Stimulated activated CD8-positive, alpha-beta memory T cell treated with anti-CD3 and anti-CD28 coated beads, Interleukin-4, amount 100 ng/mL, for 4 hours (primary cell): Measurements from ENCODE around the gene DNAH6.

Experiments used
- DNase-seq, 2 donors: peaks; one replicate each; pipeline ENCODE4 v3.0.0-alpha.2; 2020; ENCODE audit warnings: low read depth in 2 of 2, low spot score in 1 of 2

Gene DNAH6

DNA sequence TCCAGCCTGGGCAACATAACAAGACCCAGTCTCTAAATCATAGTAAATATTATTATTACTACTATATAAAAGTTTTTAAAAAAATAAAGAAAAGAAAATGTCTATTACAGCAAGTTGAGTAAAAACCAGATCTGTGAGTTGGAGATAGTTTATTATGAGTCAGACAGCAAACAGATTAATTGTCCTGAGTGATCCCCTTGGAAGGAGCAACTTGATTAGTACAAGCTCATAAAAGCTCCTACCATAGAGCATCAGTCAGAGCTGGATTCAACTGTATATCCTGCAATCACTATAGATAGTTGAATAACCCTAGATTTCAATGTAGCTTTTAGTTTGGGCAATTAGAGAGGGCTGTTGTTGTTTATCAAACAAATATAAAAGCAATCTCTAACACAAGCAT lies 280.5 kb downstream of the DNAH6 start:
- DNase-seq: no peak

DNA sequence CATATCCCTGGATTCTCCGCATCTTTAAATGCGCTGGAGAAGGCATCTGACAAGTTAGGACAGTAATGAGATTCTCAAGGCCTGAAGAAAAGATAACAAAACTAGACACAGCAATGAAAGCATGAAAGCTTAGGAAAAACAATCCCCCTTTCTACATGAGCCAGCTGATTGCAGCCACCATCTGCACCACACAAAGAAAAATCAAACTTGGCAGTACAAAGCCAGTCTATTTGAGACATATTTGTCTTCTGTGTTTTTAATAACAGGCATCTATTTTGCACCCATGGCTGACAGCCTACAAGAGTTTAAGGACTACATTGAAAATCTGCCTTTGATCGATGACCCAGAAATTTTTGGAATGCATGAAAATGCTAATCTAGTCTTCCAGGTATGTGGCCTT lies 281.0 kb downstream of the DNAH6 start:
- DNase-seq: no peak

DNA sequence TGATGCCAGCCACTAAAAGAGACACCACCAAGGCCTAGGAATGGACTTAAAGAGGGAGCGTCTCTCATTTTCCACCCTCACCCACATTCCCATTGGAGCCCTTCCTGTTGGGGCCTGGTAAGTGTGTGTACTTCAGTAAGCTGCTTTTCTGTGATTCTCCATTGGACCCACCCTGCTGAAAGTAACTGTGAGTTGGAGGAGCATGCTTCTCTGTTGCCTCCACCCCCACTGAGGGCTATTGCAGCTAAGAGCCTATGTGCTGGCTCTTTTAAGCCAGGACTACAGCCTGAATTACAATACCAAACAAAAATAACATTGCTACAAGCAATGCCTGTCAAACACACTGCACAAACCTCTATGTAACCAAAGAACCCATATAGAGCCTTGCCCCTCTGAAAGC lies 283.5 kb downstream of the DNAH6 start:
- DNase-seq: no peak

DNA sequence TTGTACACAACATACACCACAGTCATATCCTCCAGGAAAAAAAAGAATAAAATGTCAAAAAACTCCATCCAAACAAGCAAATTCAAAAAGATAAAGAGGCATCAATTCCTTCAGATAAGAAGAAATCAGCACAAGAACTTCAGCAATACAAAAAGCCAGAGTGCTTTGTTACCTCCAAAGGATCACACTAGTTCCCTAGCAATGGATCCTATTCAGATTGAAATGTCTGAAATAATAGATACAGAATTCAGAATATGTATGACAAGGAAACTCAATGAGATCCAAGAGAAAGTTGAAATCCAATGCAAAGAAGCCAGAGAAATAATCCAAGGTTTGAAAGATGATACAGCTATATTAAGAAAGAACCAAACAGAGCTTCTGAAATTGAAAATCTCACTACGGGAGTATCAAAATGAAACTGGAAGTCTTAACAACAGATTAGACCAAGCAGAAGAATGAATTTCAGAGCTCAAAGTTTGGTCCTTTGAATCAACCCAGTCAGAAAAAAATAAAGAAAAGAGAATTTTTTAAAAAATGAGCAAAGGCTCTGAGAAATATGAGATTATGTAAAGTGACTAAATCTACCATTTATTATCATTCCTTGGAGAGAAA lies 284.0 kb downstream of the DNAH6 start:
- no peak for DNase-seq

DNA sequence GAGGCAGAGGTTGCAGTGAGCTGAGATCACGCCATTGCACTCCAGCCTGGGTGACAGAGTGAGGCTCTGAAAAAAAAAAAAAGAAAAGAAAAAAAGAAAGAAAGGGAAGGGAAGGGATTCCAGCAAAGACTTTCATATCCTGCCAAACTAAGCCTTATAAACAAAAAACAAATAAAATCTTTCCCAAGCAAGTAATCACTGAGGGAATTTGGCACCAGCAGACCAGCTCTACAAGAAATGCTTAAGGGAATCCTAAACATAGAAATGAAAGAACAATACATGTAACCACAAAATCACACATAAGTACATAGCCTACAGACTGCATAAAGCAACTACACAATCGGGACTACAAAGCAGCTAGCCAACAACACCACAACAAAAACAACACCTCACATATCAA lies 285.5 kb downstream of the DNAH6 start:
- no peak for DNase-seq

DNA sequence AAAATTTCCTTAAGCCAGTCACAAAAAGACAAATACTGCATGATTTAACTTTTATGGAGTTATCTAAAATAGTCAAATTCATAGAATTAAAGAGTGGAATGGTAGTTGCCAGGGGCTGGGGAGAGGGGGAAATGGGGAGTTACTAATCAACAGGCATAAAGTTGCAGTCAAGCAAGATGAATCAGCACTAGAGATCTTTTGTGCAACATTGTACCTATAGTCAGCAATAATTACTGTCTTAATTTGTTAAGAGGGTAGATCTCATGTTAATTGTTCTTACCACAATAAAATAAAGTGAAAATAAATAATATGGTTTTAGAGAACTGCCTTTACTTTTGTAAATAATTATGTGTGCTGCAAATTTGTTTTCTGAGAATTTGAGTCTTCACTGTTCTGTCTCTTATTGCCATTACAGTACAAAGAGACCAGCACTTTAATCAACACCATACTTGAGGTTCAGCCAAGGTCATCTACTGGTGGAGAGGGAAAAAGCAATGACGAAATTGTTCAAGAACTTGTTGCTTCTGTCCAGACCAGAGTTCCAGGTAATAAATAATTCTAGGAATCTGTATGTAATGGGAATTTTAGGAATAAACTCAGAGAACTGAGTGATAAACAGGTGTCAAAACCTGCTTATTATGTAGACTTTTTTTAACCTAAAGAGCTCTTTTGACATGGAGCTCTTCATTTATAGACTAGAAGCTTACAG lies 289.1 kb downstream of the DNAH6 start:
- no peak for DNase-seq

DNA sequence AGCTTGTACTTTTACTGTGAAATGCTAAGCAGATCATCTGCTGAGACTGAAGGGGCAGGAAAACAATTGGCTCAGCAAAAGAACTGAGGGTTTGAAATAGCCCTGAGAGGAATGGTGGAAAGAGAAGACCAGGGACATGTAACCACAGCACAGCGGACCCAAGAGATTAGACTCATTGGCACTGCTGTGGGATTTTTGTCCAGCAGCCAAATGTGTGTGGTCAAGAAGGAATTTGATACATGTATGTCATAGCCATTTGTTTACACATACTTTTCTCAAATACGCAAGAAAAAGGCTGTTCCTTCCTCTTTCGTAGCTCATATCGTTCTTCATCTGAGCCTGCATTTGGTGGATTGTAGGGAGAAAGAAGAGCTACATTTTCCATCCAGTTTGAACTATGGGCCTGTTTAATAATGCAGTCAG lies 290.8 kb downstream of the DNAH6 start:
- DNase-seq: no peak

DNA sequence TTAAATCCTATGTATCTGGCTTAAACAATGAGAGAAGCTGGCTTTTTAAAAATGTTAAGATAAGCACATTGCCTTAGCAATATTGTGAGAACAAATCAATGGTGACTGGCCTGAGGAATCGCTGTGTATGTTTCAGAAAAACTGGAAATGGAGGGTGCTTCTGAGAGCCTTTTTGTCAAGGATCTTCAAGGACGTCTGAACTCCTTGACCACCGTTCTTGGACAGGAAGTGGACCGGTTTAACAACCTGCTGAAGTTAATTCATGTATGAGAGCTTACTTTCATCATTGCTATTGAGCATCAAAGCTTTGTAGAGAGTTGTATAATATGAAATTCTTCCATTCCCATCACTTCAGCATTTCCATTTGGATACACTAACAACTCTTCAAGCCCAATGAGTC lies 292.0 kb downstream of the DNAH6 start:
- no peak for DNase-seq

DNA sequence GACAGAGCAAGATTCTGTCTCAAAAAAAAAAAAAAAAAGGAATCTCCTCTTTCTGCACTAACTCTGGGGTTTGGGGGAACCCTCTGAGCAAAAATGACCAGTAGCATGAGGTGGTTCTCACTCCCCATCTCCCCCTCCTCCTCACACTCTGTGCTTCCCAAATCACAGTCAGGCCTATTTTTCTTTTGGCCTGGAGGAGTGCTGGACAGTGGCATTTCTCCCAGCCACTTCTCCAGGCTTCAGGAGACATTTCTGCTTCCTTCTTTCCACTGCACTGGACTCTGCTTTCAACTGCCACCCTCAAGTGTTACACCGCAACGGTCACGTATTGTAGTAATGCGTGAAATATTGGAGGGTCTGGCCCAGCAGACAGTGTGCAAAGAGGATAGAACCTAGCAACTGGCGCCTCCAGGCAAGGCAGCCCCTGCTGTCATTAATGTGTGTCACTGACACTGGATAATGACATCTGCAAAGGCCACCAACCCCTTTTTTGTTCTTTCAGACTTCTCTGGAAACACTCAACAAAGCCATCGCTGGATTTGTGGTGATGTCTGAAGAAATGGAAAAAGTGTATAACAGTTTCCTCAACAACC lies 295.6 kb downstream of the DNAH6 start:
- no peak for DNase-seq

DNA sequence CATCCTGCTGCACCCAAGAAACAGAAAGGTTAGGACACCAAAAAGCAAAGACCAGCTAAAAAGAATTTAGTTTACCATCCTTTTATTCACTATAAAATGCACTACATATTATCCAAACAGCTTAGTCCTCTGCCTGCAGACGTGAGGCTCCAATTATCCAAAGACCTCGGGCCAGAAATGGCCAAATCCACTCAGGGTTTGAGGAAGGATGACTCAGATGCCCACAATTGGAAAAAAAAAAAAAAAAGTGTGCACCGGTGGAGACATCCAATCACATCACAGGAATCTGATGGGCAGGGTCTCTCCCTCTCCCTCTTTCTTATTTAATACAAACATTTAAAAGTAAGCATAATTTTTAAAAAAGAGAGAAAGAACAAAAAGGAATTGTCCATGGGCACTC lies 298.8 kb downstream of the DNAH6 start:
- DNase-seq: no peak

DNA sequence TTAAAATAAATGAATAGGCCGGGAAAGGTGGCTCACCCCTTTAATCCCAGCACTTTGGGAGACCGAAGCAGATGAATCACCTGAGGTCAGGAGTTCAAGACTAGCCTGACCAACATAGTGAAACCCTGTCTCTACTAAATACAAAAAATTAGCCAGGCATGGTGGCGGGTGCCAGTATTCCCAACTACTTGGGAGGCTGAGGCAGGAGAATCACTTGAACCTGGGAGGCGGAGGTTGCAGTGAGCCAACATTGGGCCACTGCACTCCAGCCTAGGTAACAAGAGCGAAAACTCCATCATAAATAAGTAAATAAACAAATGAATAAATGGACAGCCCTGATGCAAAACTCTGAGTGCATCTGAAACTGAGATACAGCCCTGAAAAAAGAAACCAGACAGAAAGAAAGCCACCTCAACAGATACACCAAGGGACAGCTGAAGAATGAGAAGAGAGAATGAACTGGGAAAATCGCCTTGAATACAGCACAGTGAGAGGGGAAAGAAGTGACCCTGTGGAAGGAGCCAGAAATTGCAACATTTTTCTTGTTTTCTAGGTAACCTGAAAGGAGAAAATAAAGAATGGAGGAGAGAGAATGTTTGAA lies 300.2 kb downstream of the DNAH6 start:
- DNase-seq: no peak

DNA sequence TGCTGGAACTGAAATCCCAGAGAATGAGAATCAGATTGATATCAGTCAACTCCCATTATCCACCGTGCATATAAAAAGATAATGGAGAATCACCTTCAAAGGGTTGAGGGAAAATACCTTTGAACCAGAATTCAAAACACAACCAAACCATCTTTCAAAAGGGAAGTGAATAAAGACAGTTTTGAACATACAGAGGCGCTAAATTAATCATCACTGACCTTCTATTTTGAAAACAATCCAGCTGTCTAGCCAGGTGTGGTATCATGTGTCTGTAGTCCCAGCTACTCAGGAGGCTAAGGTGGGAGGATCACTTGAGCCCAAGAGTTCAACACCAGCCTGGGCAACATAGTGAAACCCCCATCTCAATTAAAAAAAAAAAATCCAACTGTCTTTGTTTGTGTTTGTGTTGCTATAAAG lies 300.9 kb downstream of the DNAH6 start:
- no peak for DNase-seq

DNA sequence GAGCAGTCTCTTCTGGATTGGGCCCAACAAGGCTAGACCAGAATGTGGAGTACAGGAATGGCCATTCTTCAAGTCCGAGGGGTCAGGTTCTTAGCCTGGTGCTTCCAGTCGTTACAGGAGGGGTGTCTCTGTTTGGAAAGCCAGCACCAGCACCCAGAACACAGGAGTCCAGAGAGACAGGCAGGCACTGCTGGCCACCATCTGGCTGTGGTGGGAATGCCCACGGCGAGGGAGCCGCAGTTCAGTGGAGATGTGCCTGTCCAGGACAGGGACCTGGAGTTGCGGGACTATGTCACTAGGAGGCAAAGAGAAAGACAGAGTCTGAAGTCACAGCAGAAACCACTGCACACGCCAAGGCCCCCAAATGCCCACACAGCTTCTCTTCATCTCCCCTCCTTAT lies 305.5 kb downstream of the DNAH6 start:
- DNase-seq: no peak

DNA sequence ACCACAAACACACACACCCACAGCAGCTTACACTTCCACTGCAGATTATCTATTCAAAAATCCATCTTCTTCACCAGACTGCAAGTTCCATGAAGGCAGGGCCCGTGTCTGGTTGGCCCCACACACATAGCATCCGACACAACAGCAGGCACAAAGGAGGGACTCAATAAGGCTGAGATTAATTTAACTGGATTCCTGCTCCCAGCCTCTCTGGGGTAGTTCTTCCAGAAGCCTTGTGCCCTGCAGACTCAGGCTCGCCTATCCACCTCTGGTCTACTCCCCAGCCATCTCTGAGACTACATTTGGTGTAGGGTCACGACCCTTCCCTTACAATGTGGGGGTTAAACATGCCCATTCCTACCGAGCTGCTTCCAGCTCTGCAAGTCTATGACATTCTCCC lies 306.9 kb downstream of the DNAH6 start:
- DNase-seq: no peak

DNA sequence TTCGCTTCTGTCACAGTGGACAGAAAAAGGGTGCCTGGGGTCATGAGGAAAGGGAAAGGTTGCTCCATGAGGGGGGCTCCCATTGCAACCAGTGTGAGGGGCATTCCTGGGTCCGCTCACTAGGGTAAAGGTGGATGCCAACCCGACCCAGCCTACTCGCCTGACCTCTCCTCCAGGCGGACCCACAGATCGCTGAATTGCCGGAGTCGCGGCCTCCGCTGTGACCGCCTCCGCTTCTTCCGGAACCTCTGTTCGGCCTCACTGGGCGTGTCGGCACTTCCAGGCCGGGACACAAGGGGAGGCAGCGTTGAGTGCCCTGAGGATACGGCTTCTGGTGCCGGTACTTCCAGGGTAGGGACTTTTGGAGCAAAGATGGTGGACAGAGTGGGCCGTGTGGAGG lies 307.5 kb downstream of the DNAH6 start:
- DNase-seq: no peak

DNA sequence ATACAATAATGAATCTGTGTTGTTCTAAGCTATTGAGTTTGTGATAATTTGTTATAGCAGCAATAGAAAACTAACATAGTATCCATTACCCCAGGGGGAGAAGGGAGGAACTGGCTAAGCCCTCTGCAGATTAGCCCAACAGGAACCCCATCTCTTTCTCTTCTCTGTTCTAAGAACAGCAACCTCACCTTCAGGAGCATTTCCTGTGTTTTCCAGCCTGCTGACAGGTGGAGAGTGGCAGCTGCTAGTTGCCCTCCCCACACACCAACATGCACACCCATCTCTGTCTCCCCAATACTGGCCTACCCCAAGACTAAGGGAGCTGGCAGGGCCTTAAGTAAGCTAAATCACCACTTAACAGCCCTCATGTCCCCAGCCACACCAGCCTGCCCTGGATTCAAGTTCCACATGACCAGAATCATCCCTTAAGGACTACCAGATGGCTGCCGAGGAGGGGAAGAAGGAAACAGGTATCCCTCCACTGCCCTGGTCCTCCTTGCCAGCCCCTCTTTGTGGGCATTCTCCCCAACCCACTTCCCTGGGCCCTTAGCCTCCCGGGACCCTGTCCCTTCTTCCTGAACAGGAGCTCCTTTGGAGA lies 311.8 kb downstream of the DNAH6 start:
- DNase-seq: no peak

DNA sequence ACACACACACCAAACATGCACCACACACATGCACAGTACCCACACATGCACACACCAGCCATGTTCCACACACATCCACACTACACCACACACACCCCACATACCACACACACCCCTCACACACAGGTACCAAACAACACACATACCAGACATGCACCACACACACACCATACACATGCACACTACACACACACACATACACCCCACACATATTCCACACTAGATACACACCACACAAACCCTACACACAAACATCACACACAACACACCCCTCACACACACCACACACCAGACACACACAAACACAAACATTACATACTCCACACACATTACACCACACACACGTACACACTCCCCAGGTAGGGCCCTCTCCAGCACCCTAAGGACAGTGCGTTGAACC lies 313.4 kb downstream of the DNAH6 start:
- no peak for DNase-seq

DNA sequence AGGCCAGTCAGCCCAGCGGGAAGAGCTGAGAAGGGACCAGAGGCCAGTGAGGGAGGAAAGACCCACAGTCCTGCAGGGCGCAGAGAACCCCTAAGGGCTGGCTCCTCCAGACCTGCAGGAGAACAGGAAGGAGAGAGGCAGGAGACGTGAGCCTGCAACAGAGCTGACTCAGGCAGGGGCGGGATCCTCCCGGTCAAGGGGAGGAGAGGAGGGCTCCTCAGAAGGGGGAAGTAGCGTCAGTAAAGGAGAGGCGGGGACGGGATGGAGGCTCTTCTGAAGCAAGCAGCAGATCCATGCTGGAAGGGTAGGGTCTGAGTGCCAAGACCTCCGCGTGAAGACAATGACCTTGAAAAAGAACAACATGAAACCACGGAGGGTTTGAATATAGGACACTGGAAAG lies 313.8 kb downstream of the DNAH6 start:
- DNase-seq: no peak

DNA sequence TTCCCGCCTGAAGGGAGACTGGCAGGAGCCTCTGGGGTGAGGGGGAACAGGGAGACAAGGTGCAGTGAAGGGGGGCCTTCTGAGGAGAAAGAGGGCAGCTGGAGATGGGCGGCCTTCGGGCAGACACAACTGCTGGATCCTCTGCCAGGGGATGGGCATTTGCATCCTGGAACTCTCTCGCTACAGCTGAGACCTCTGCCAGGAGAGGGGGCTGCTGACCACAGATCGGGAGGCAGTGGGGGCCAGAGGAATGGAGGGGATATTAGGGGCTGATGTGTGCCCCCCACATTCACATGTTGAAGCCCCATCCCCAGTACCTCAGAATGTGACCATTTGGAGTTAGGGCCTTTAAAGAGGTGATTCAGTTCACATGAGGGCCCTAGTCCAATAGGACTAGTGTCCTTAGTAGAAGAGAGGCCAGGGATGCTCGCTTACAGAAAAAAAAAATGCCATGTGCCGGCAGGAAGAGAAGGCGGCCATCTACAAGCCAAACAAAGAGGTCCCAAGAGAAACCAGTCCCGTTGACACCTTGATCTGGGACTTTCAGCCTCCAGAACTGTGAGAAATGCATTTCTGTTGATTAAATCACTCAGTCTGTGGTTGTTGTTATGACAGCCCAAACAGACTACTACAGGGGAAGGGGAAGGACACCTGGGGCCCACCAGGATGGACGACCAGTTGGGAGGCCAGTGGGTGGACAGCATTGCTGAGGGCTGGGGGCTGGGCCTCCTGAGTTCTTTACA lies 314.6 kb downstream of the DNAH6 start:
- DNase-seq: no peak

DNA sequence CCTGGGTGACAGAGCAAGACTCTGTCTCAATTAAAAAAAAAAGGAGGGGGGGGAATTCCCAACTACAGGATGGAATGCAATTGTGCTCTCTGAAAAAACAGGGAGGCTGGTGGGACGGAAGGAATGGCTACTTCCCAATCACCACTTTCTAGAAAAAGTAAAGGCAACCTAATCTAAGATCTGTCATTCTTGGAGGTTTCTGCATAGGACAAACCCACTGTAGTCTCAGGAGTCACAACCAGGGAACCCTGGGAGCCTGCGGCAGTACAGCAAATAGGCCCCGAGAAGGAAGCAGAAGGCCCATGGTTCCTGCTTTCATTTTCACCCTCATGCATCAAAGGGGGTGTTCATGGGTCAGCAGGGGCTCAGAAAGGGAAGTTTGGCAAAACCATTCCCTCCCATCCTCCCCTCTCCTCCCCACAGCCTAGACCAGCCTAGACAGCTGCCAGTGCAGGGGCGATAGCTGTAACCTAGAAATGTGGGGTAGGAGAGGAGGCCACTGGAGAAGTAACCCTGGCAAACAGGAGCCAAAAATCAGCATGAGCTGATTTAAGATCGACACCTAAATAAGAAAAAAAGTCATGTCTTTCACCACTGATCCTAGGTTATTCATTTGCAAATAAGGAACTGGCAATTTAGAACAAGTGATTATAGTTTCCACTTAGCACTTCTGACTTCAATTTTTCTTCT lies 316.6 kb downstream of the DNAH6 start:
- no peak for DNase-seq
